K562 treated with DMSO at 1 percent for 24 hours (cell line): ENCODE results near the gene MRPL49. TPM values are rescaled to one million over a fixed set of nuclear protein-coding genes. Genes with fewer than 3 reads are reported as not detected.

Experiments
- total RNA-seq: library from RNA; unstranded; fragments of 300-600 nt; gene quantifications from 2 replicates; pipeline ENCODE4 v1.2.3, GENCODE V29; 2022; ENCODE audit warnings: low read depth; ENCODE audit not compliant: insufficient read depth

MRPL49 gene
- total RNA-seq: 82.6 and 89.4 TPM in 2 replicates

GRCh38 chr11:65121865-65122696, at the start of gene MRPL49, which contains the start of gene FAU:
Gene MRPL49 (plus strand): TSS chr11:65122321. CDS start chr11:65122347, 26 bp downstream.
Gene FAU (minus strand): TSS chr11:65122134. CDS start chr11:65121813, 321 bp downstream.

GRCh38 chr11:65083834-65084597, 38.1 kb upstream of the MRPL49 start, which contains the start of the genes CDCA5 and ZFPL1:
Gene CDCA5 (minus strand): TSS chr11:65084040. CDS start chr11:65083978, 62 bp downstream.
Gene ZFPL1 (plus strand): TSS chr11:65084222. CDS start chr11:65084699, 477 bp downstream.

GRCh38 chr11:65095974-65096806, 25.9 kb upstream of the MRPL49 start, which contains the start of gene VPS51:
Gene VPS51 (plus strand): TSS chr11:65096214. CDS start chr11:65096251, 37 bp downstream.

GRCh38 chr11:65111744-65112545, 10.2 kb upstream of the MRPL49 start, which contains the start of gene TM7SF2:
Gene TM7SF2 (plus strand): TSS chr11:65111872. CDS start chr11:65112016, 144 bp downstream.

GRCh38 chr11:65117206-65118096, 4.7 kb upstream of the MRPL49 start, which contains the start of gene ZNHIT2:
Gene ZNHIT2 (minus strand): TSS chr11:65117701. CDS start chr11:65117653, 48 bp downstream.

GRCh38 chr11:65134240-65134951, 12.3 kb downstream of the MRPL49 start, which contains the start of gene SYVN1:
Gene SYVN1 (minus strand): TSS chr11:65134519. CDS start chr11:65133601, 918 bp downstream.

GRCh38 chr11:65170058-65170534, 48.0 kb downstream of the MRPL49 start, which contains the start of gene SPDYC:
Gene SPDYC (plus strand): TSS chr11:65170233. CDS start chr11:65171358, 1,125 bp downstream.

Other genes with a start within 250 kb of the MRPL49 start
- 69.7 and 74.6 TPM in 2 replicates for gene EHD1, start 243.7 kb upstream of the MRPL49 start, total RNA-seq
- 70.0 and 70.9 TPM in 2 replicates for gene ATG2A, start 205.1 kb upstream of the MRPL49 start, total RNA-seq
- 15.6 and 16.7 TPM in 2 replicates for gene PPP2R5B, start 197.6 kb upstream of the MRPL49 start, total RNA-seq
- gene GPHA2, start 186.4 kb upstream of the MRPL49 start, total RNA-seq: not detected in 2 replicates
- gene MAJIN, start 150.2 kb upstream of the MRPL49 start, total RNA-seq: 0.31 TPM in 1 of 2 replicates, not detected in the other
- 10.3 TPM in 2 replicates for gene BATF2, start 125.3 kb upstream of the MRPL49 start, total RNA-seq
- gene ARL2, start 108.2 kb upstream of the MRPL49 start, total RNA-seq: 131 and 142 TPM in 2 replicates
- gene SNX15, start 94.9 kb upstream of the MRPL49 start, total RNA-seq: 53.8 and 58.4 TPM in 2 replicates
- 65.7 and 77.0 TPM in 2 replicates for gene SAC3D1, start 81.1 kb upstream of the MRPL49 start, total RNA-seq
- 0.61 TPM in 1 of 2 replicates, not detected in the other for gene NAALADL1, start 63.8 kb upstream of the MRPL49 start, total RNA-seq
- gene CDCA5, start 38.3 kb upstream of the MRPL49 start, total RNA-seq: 83.8 and 84.5 TPM in 2 replicates
- gene ZFPL1, start 38.1 kb upstream of the MRPL49 start, total RNA-seq: 72.4 and 80.5 TPM in 2 replicates
- 133 and 154 TPM in 2 replicates for gene VPS51, start 26.1 kb upstream of the MRPL49 start, total RNA-seq
- 34.6 and 41.2 TPM in 2 replicates for gene TM7SF2, start 10.4 kb upstream of the MRPL49 start, total RNA-seq
- gene ZNHIT2, start 4.6 kb upstream of the MRPL49 start, total RNA-seq: 52.0 and 61.4 TPM in 2 replicates
- gene FAU, start 187 bp upstream of the MRPL49 start, total RNA-seq: 1,172 and 1,237 TPM in 2 replicates
- gene SYVN1, start 12.2 kb downstream of the MRPL49 start, total RNA-seq: 60.9 and 64.4 TPM in 2 replicates
- 24.4 and 27.1 TPM in 2 replicates for gene SPDYC, start 47.9 kb downstream of the MRPL49 start, total RNA-seq
- gene CAPN1, start 59.6 kb downstream of the MRPL49 start, total RNA-seq: 212 and 218 TPM in 2 replicates
- gene POLA2, start 139.6 kb downstream of the MRPL49 start, total RNA-seq: 36.6 and 45.4 TPM in 2 replicates
- 3.8 and 8.0 TPM in 2 replicates for gene CDC42EP2, start 192.5 kb downstream of the MRPL49 start, total RNA-seq
- 67.3 and 67.9 TPM in 2 replicates for gene DPF2, start 211.5 kb downstream of the MRPL49 start, total RNA-seq
- gene TIGD3, start 232.4 kb downstream of the MRPL49 start, total RNA-seq: 6.7 and 8.9 TPM in 2 replicates